Prostate gland (tissue), 2 donors: Measurements from ENCODE around the gene ADAMTS17. TPM values are rescaled to one million over a fixed set of nuclear protein-coding genes. Genes with fewer than 3 reads are reported as not detected.
A peak's percentile ranks its signal among the peaks of the same experiment; 100 is the strongest.

Experiments
- DNase-seq: peaks from one replicate; pipeline ENCODE4 v3.0.0-alpha.2; 2019; ENCODE audit warnings: low spot score
- H3K27ac ChIP-seq, 2 donors: fragments of 200-600 bp; sonication (generic); 2 replicates each; pipeline ENCODE4 v1.5.1; 2017 to 2019
- H3K27me3 ChIP-seq: fragments of 200-600 bp; sonication (generic); replicated peaks from 2 replicates; pipeline ENCODE4 v1.5.1; 2019; ENCODE audit not compliant: insufficient read depth
- H3K36me3 ChIP-seq, 2 donors: fragments of 200-600 bp; sonication (generic); 1 replicate in 1 of 2; 2 replicates in 1 of 2; pipeline versions ENCODE4 v1.5.1 to v1.8.1; 2017 to 2019
- H3K4me1 ChIP-seq: fragments of 200-600 bp; sonication (generic); replicated peaks from 2 replicates; pipeline ENCODE4 v1.5.1; 2019
- H3K4me3 ChIP-seq, 2 donors: fragments of 200-600 bp; sonication (generic); 2 replicates each; pipeline ENCODE4 v1.5.1; 2017 to 2019
- H3K9me3 ChIP-seq: fragments of 200-600 bp; sonication (generic); 2 replicates; pipeline ENCODE4 v1.5.1; 2017
- CTCF ChIP-seq, 4 experiments: fragments of 200-600 bp in 2 of 4; fragments of 450-650 bp in 2 of 4; sonication (generic) in 2 of 4; IDR thresholded peaks; 1 replicate in 3 of 4; 2 replicates in 1 of 4; pipeline ENCODE4 v1.5.1; 2016 to 2019; ENCODE audit warnings: antibody characterized with exemption in 4 of 4, mild to moderate bottlenecking in 2 of 4, moderate library complexity in 2 of 4
- POLR2A ChIP-seq: fragments of 450-650 bp; IDR thresholded peaks from one replicate; pipeline ENCODE4 v1.6.1; 2016; ENCODE audit warnings: antibody characterized with exemption, mild to moderate bottlenecking
- POLR2AphosphoS5 ChIP-seq: sonication (generic); formaldehyde crosslinking; IDR thresholded peaks from one replicate; pipeline ENCODE4 v1.6.1; 2017; ENCODE audit warnings: antibody characterized with exemption
- WGBS: methylation state at CpG from one replicate; pipeline ENCODE4 v1.1.5; 2018; 5-methylcytosine and 5-hydroxymethylcytosine counted together
- intact Hi-C: fragments of 100-400 bp; cut with DNase I; formaldehyde crosslinking; loops from one replicate; pipeline ENCODE4 v1.14.2; 2022
- total RNA-seq, 2 donors: library from RNA; depleted of rRNA; stranded (reverse); fragments of >200 nt; gene quantifications; one replicate each; pipeline ENCODE4 v1.1.0, GENCODE V29; 2016

Gene ADAMTS17
- total RNA-seq, 2 donors from 2014 or later = 2.7 to 5.6 TPM

- 83% methylated on average over 25 of the region's 25 CpGs for WGBS
- intact Hi-C loops = no loop called here
- no peak for TF ChIP-seq CTCF (IDR thresholded peaks at IDR 0.05)
- TF ChIP-seq POLR2A = no peak
- TF ChIP-seq POLR2AphosphoS5 = no peak
- H3K9me3 ChIP-seq = no peaks in the 10 kb centered on the region
- H3K4me1 ChIP-seq = no peaks in the 10 kb centered on the region
- no peak for DNase-seq
- no peaks in the 10 kb centered on the region for H3K27me3 ChIP-seq
- H3K36me3 ChIP-seq = no peaks in the 10 kb centered on the region
- no peak overlapping the region for H3K4me3 ChIP-seq
- H3K27ac ChIP-seq = no peak overlapping the region
Observed at GRCh38 chr15:100309109-100310040, 32.4 kb downstream of the ADAMTS17 start.

GRCh38 chr15:100308608-100309007 lies 33.2 kb downstream of the ADAMTS17 start:
- Histone ChIP-seq H3K27ac (peak overlapping the region; percentile 29 to 51), H3K4me3 (no peak overlapping the region), H3K9me3 (no peaks in the 10 kb centered on the region), H3K4me1 (no peaks in the 10 kb centered on the region), H3K36me3 (no peaks in the 10 kb centered on the region), H3K27me3 (no peaks in the 10 kb centered on the region)
- TF ChIP-seq POLR2A = no peak
- no peak for TF ChIP-seq POLR2AphosphoS5
- TF ChIP-seq CTCF (IDR thresholded peaks at IDR 0.05) = no peak
- DNase-seq = no peak
- 29% methylated on average over 4 of the region's 4 CpGs for WGBS
- intact Hi-C loops = no loop called here

- 10% methylated on average over 7 of the region's 7 CpGs for WGBS
- H3K27me3 ChIP-seq = no peaks in the 10 kb centered on the region
- no peaks in the 10 kb centered on the region for H3K9me3 ChIP-seq
- H3K4me3 ChIP-seq = no peak overlapping the region
- TF ChIP-seq POLR2AphosphoS5 (peak; percentile 62), CTCF (IDR thresholded peaks at IDR 0.05) (no peak)
- DNase-seq = peak; percentile 30
- H3K4me1 ChIP-seq = no peaks in the 10 kb centered on the region
- H3K36me3 ChIP-seq = no peaks in the 10 kb centered on the region
- intact Hi-C loops = no loop called here
- peak overlapping the region; percentile 29 to 51 for H3K27ac ChIP-seq
Observed at GRCh38 chr15:100308213-100308600, 33.6 kb downstream of the ADAMTS17 start.

GRCh38 chr15:100307241-100308212 lies 34.2 kb downstream of the ADAMTS17 start:
- no peaks in the 10 kb centered on the region for H3K36me3 ChIP-seq
- no peaks in the 10 kb centered on the region for H3K4me1 ChIP-seq
- WGBS = 30% methylated on average over 16 of the region's 16 CpGs
- H3K27ac ChIP-seq = peak overlapping the region; percentile 29 to 51
- no peaks in the 10 kb centered on the region for H3K9me3 ChIP-seq
- TF ChIP-seq POLR2A = no peak
- no peak for TF ChIP-seq POLR2AphosphoS5
- no peak for TF ChIP-seq CTCF (IDR thresholded peaks at IDR 0.05)
- no peaks in the 10 kb centered on the region for H3K27me3 ChIP-seq
- intact Hi-C loops = no loop called here
- DNase-seq = no peak
- no peak overlapping the region for H3K4me3 ChIP-seq
